ENCODE data around the gene SCFD1. TPM values are rescaled to one million over a fixed set of nuclear protein-coding genes. Genes with fewer than 3 reads are reported as not detected.

SCFD1 gene
- total RNA-seq, 4 donors from 2014 or later: 21.5 to 30.7 (median 28.2) TPM

GRCh38 chr14:30779210-30779609 is 157.1 kb downstream of the SCFD1 start:
- Histone ChIP-seq H3K36me3 (no peaks in the 10 kb centered on the region), H3K27me3 (no peaks in the 10 kb centered on the region), H3K4me1 (no peaks in the 10 kb centered on the region), H3K9me3 (no peaks in the 10 kb centered on the region), H3K4me3 (no peak overlapping the region), H3K27ac (no peak overlapping the region)
- intact Hi-C loops (cut with DNase I; ENCODE audit: low total_unique reads) (no loop called here), in situ Hi-C loops (cut with MboI; ENCODE audit: low sequenced_read_pairs in 4 of 4) (no loop called here)
- ATAC-seq: no peak
- TF ChIP-seq POLR2A (IDR thresholded peaks at IDR 0.05) (no peak), CTCF (IDR thresholded peaks at IDR 0.05 in 4 of 5, conservative IDR thresholded peaks at IDR 0.05 in 1 of 5) (no peak)
- no peak for DNase-seq

Other genes starting within 250 kb of the SCFD1 start
- gene G2E3, start 63.2 kb upstream of the SCFD1 start, total RNA-seq: 1 to 10 TPM; 3.3 to 5.4 (median 4.4) TPM

Data from gastrocnemius medialis (tissue), 4 donors.